ENCODE results near the gene GPD1L. TPM values are rescaled to one million over a fixed set of nuclear protein-coding genes. Genes with fewer than 3 reads are reported as not detected.
"Not testable (repeated sequence)": the region's sequence is repeated elsewhere in the genome, so short reads cannot be mapped to it uniquely, and the experiment has no call there.

GPD1L gene
- total RNA-seq: 10 to 100 TPM; 14.8 to 35.3 (median 28.4) TPM
- total RNA-seq (2013): 29.8 TPM

- TF ChIP-seq CTCF (IDR thresholded peaks at IDR 0.05): no peak
- H3K9me3 Mint-ChIP-seq: peaks cover 0 to 4% of the 10 kb centered on the region in 2 donors
- H3K36me3 Mint-ChIP-seq: no peaks in the 10 kb centered on the region
- Histone ChIP-seq H3K4me1 (ENCODE audit: control insufficient read depth, insufficient read depth, low read length) (peaks cover 16% of the 10 kb centered on the region), H3K36me3 (ENCODE audit: control insufficient read depth, insufficient read depth, low read length) (no peaks in the 10 kb centered on the region), H3K9me3 (ENCODE audit: control insufficient read depth, insufficient read depth, low read length) (peaks cover 8% of the 10 kb centered on the region), H3K27ac (ENCODE audit: low read length) (no peak within 1 kb of the TSS), H3K4me3 (ENCODE audit: low read length) (peak within 1 kb of the TSS; percentile 49), H3K27me3 (ENCODE audit: control insufficient read depth, insufficient read depth, low read length) (no peaks in the 10 kb centered on the region)
- peak within 1 kb of the TSS; percentile 71 to 85 for H3K27ac Mint-ChIP-seq
- DNase-seq: peak; percentile 84 to 94
- H3K27me3 Mint-ChIP-seq (ENCODE audit: low read depth in 2 of 2): no peaks in the 10 kb centered on the region
- peaks cover 24 to 27% of the 10 kb centered on the region in 2 donors for H3K4me1 Mint-ChIP-seq
- ATAC-seq: peak; percentile 96 to 100 (median 98)
- WGBS (ENCODE audit: insufficient coverage): 7% methylated on average over 78 of the region's 78 CpGs
- intact Hi-C loops (cut with micrococcal nuclease): loop anchor here (1.0 to 10.0 kb wide), 2 partner anchors 8 to 578 kb away; partner anchors contain the start of gene CNOT10
- H3K4me3 Mint-ChIP-seq: peak within 1 kb of the TSS; percentile 96
Measured at GRCh38 chr3:32106132-32106928, at the start of gene GPD1L. TSS of gene GPD1L (plus strand) at chr3:32106620. CDS start at chr3:32106712, 92 bp downstream.

GRCh38 chr3:32058465-32058864, 48.0 kb upstream of the GPD1L start:
- H3K27me3 ChIP-seq (ENCODE audit: control insufficient read depth, insufficient read depth, low read length); H3K4me1 Mint-ChIP-seq; H3K27ac Mint-ChIP-seq; H3K27me3 Mint-ChIP-seq (ENCODE audit: low read depth in 2 of 2); H3K9me3 ChIP-seq (ENCODE audit: control insufficient read depth, insufficient read depth, low read length); H3K27ac ChIP-seq (ENCODE audit: low read length); ATAC-seq; H3K4me1 ChIP-seq (ENCODE audit: control insufficient read depth, insufficient read depth, low read length); H3K4me3 Mint-ChIP-seq; H3K36me3 Mint-ChIP-seq; H3K4me3 ChIP-seq (ENCODE audit: low read length); DNase-seq; H3K36me3 ChIP-seq (ENCODE audit: control insufficient read depth, insufficient read depth, low read length); H3K9me3 Mint-ChIP-seq; intact Hi-C loops (cut with micrococcal nuclease): not testable (repeated sequence)
- WGBS (ENCODE audit: insufficient coverage): 85% methylated on average over 4 of the region's 4 CpGs

- no peaks in the 10 kb centered on the region for H3K4me1 ChIP-seq (ENCODE audit: control insufficient read depth, insufficient read depth, low read length)
- no peak for TF ChIP-seq CTCF (IDR thresholded peaks at IDR 0.05)
- H3K4me3 Mint-ChIP-seq: no peak overlapping the region
- no peak overlapping the region for H3K27ac Mint-ChIP-seq
- no peak for DNase-seq
- H3K27me3 ChIP-seq (ENCODE audit: control insufficient read depth, insufficient read depth, low read length): no peaks in the 10 kb centered on the region
- H3K9me3 Mint-ChIP-seq: no peaks in the 10 kb centered on the region
- ATAC-seq: no peak
- no peaks in the 10 kb centered on the region for H3K4me1 Mint-ChIP-seq
- H3K27ac ChIP-seq (ENCODE audit: low read length): no peak overlapping the region
- H3K27me3 Mint-ChIP-seq (ENCODE audit: low read depth in 2 of 2): peaks cover 5 to 10% of the 10 kb centered on the region in 2 donors
- no peaks in the 10 kb centered on the region for H3K9me3 ChIP-seq (ENCODE audit: control insufficient read depth, insufficient read depth, low read length)
- intact Hi-C loops (cut with micrococcal nuclease): no loop called here
- no CpG with 5 or more reads among the region's 4 CpGs for WGBS (ENCODE audit: insufficient coverage)
- H3K36me3 ChIP-seq (ENCODE audit: control insufficient read depth, insufficient read depth, low read length): no peaks in the 10 kb centered on the region
- no peaks in the 10 kb centered on the region for H3K36me3 Mint-ChIP-seq
- no peak overlapping the region for H3K4me3 ChIP-seq (ENCODE audit: low read length)
Measured at GRCh38 chr3:32062950-32063582, 43.4 kb upstream of the GPD1L start.

GRCh38 chr3:32066686-32067085, 39.7 kb upstream of the GPD1L start:
- H3K9me3 ChIP-seq (ENCODE audit: control insufficient read depth, insufficient read depth, low read length): no peaks in the 10 kb centered on the region
- DNase-seq (no peak), ATAC-seq (no peak)
- Mint-ChIP-seq H3K36me3 (no peaks in the 10 kb centered on the region), H3K27ac (no peak overlapping the region), H3K9me3 (no peaks in the 10 kb centered on the region), H3K4me1 (no peaks in the 10 kb centered on the region), H3K4me3 (no peak overlapping the region), H3K27me3 (ENCODE audit: low read depth in 2 of 2) (peaks cover 7 to 12% of the 10 kb centered on the region in 2 donors)
- intact Hi-C loops (cut with micrococcal nuclease): no loop called here
- no peaks in the 10 kb centered on the region for H3K27me3 ChIP-seq (ENCODE audit: control insufficient read depth, insufficient read depth, low read length)
- no peak overlapping the region for H3K27ac ChIP-seq (ENCODE audit: low read length)
- no peak overlapping the region for H3K4me3 ChIP-seq (ENCODE audit: low read length)
- 64% methylated on average over 1 of the region's 2 CpGs for WGBS (ENCODE audit: insufficient coverage)
- no peaks in the 10 kb centered on the region for H3K36me3 ChIP-seq (ENCODE audit: control insufficient read depth, insufficient read depth, low read length)
- no peak for TF ChIP-seq CTCF (IDR thresholded peaks at IDR 0.05)
- H3K4me1 ChIP-seq (ENCODE audit: control insufficient read depth, insufficient read depth, low read length): no peaks in the 10 kb centered on the region

GRCh38 chr3:32074194-32074593, 32.2 kb upstream of the GPD1L start:
- 93% methylated on average over 7 of the region's 7 CpGs for WGBS (ENCODE audit: insufficient coverage)

More at GRCh38 chr3:32074194-32074593, 32.2 kb upstream of the GPD1L start:
- H3K4me1 ChIP-seq (ENCODE audit: control insufficient read depth, insufficient read depth, low read length); intact Hi-C loops (cut with micrococcal nuclease); ATAC-seq; H3K9me3 ChIP-seq (ENCODE audit: control insufficient read depth, insufficient read depth, low read length); DNase-seq; H3K27ac Mint-ChIP-seq; H3K36me3 ChIP-seq (ENCODE audit: control insufficient read depth, insufficient read depth, low read length); H3K4me1 Mint-ChIP-seq; H3K27ac ChIP-seq (ENCODE audit: low read length); H3K4me3 Mint-ChIP-seq; H3K36me3 Mint-ChIP-seq; H3K27me3 Mint-ChIP-seq (ENCODE audit: low read depth in 2 of 2); H3K9me3 Mint-ChIP-seq; H3K27me3 ChIP-seq (ENCODE audit: control insufficient read depth, insufficient read depth, low read length); H3K4me3 ChIP-seq (ENCODE audit: low read length): not testable (repeated sequence)

Measured in natural killer cell (primary cell).